DOHH2 (cell line): Measurements from ENCODE around the gene PATJ.

ENCODE experiments used
- H3F3A ChIP-seq: fragments of 200-600 bp; sonication (generic), shearing (Covaris generic); 2 replicates; pipeline ENCODE4 v1.6.0; 2016; ENCODE audit warnings: antibody characterized with exemption, mild to moderate bottlenecking; ENCODE audit not compliant: control insufficient read depth, insufficient read depth
- H3K27ac ChIP-seq: fragments of 200-600 bp; sonication (generic); 2 replicates; pipeline ENCODE4 v1.5.1; 2014; ENCODE audit warnings: low read depth, mild to moderate bottlenecking, low read length, moderate library complexity
- H3K27me3 ChIP-seq: fragments of 200-600 bp; sonication (generic); 2 replicates; pipeline ENCODE4 v1.6.1; 2014; ENCODE audit warnings: mild to moderate bottlenecking, low read length, mixed read lengths; ENCODE audit not compliant: control insufficient read depth
- H3K36me3 ChIP-seq: fragments of 200-600 bp; sonication (generic); 2 replicates; pipeline ENCODE4 v1.6.1; 2014; ENCODE audit warnings: mild to moderate bottlenecking, low read length, moderate library complexity, mixed read lengths; ENCODE audit not compliant: control insufficient read depth
- H3K4me1 ChIP-seq: fragments of 200-600 bp; sonication (generic); 2 replicates; pipeline ENCODE4 v1.6.1; 2014; ENCODE audit warnings: mild to moderate bottlenecking, low read length, mixed read lengths; ENCODE audit not compliant: control insufficient read depth
- H3K4me2 ChIP-seq: fragments of 200-600 bp; sonication (generic); 2 replicates; pipeline ENCODE4 v1.6.0; 2014; ENCODE audit warnings: mild to moderate bottlenecking, low read length, moderate library complexity
- H3K4me3 ChIP-seq: fragments of 200-600 bp; sonication (generic); 2 replicates; pipeline ENCODE4 v1.5.1; 2014; ENCODE audit warnings: mild to moderate bottlenecking, low read length, mixed read lengths
- H3K79me2 ChIP-seq: fragments of 200-600 bp; sonication (generic); 2 replicates; pipeline ENCODE4 v1.6.1; 2014; ENCODE audit warnings: mild to moderate bottlenecking, low read length, mixed read lengths; ENCODE audit not compliant: control insufficient read depth
- H3K9me2 ChIP-seq: fragments of 200-600 bp; sonication (generic); replicated peaks from 2 replicates; pipeline ENCODE4 v1.6.1; 2014; ENCODE audit warnings: mild to moderate bottlenecking, low read length, mixed read lengths; ENCODE audit not compliant: control insufficient read depth
- H3K9me3 ChIP-seq: fragments of 200-600 bp; sonication (generic); 2 replicates; pipeline ENCODE4 v1.6.1; 2014; ENCODE audit warnings: antibody characterized with exemption, low read length, mixed read lengths; ENCODE audit not compliant: control insufficient read depth, insufficient read depth
- H4K20me1 ChIP-seq: fragments of 200-600 bp; sonication (generic); 2 replicates; pipeline ENCODE4 v1.6.0; 2014; ENCODE audit warnings: low read depth, mild to moderate bottlenecking, antibody characterized with exemption, low read length, moderate library complexity; ENCODE audit not compliant: control insufficient read depth, insufficient read depth
- CTCF ChIP-seq: fragments of 200-600 bp; sonication (generic); IDR thresholded peaks from one replicate; pipeline ENCODE4 v1.5.1; 2014; ENCODE audit warnings: antibody characterized with exemption, mild to moderate bottlenecking, low read depth, low read length; ENCODE audit not compliant: poor library complexity, severe bottlenecking
- EZH2phosphoT487 ChIP-seq: fragments of 200-600 bp; sonication (generic); IDR thresholded peaks from 2 replicates; pipeline ENCODE4 v1.6.1; 2017; ENCODE audit warnings: borderline replicate concordance, mild to moderate bottlenecking, antibody characterized with exemption, low read length, moderate library complexity, mixed read lengths

The PATJ gene

DNA sequence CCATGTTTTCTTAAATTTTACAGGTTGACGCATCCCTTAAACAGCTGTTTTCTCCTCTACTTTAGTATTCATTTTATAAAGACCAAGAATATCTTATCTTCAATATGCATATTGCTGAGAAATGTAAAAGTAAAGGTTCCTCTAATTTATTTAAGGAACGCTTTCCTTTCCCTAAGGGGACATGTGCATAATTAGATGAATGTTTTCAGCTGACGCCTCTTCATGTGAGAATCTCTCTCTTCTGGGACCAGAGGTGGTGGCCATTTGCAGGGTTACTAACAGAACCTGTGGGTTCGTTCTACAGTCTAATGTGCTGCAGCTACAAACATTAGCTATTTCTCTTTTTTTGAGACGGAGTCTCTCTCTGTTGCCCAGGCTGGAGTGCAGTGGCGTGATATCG, 304.6 kb downstream of the PATJ start:
- no peaks in the 10 kb centered on the region for H3K9me2 ChIP-seq
- no peaks in the 10 kb centered on the region for H3K36me3 ChIP-seq
- H4K20me1 ChIP-seq: no peaks in the 10 kb centered on the region
- no peak overlapping the region for H3K4me3 ChIP-seq
- no peak overlapping the region for H3K27ac ChIP-seq
- H3K9me3 ChIP-seq: no peaks in the 10 kb centered on the region
- TF ChIP-seq CTCF: no peak
- TF ChIP-seq EZH2phosphoT487: no peak
- no peak overlapping the region for H3K4me2 ChIP-seq
- H3K79me2 ChIP-seq: no peaks in the 10 kb centered on the region
- no peaks in the 10 kb centered on the region for H3K4me1 ChIP-seq
- no peaks in the 10 kb centered on the region for H3K27me3 ChIP-seq
- no peaks in the 10 kb centered on the region for H3F3A ChIP-seq

GRCh38 chr1:62050165-62050564, 307.9 kb downstream of the PATJ start:
- Histone ChIP-seq H3K9me2 (no peaks in the 10 kb centered on the region), H3K79me2 (no peaks in the 10 kb centered on the region), H3K4me3 (no peak overlapping the region), H3K36me3 (no peaks in the 10 kb centered on the region), H3K4me2 (no peak overlapping the region), H3F3A (no peaks in the 10 kb centered on the region), H3K27ac (no peak overlapping the region), H3K4me1 (no peaks in the 10 kb centered on the region), H3K9me3 (no peaks in the 10 kb centered on the region), H3K27me3 (no peaks in the 10 kb centered on the region), H4K20me1 (no peaks in the 10 kb centered on the region)
- TF ChIP-seq EZH2phosphoT487: no peak
- TF ChIP-seq CTCF: no peak

DNA sequence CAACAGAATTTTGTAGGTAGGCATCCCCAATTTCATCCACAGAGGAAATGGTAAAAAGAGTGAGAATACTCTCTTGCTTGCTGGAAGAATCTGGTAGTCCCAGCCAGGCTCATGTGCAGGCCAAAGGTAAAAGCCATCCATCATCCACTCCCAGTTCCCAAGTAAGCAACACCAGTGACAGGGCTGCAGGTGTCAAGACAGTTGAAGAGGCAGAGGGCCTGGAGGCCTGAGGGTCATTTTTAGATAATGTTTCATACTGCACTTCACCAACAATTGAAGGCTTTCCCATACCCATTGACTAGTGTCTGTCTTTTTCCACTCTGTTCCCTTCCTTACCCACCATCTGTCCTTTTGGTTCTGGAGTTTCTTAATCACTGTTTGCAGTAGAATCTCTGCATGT, 310.7 kb downstream of the PATJ start:
- Histone ChIP-seq H3K4me1 (no peaks in the 10 kb centered on the region), H3F3A (no peaks in the 10 kb centered on the region), H3K4me2 (no peak overlapping the region), H3K79me2 (no peaks in the 10 kb centered on the region), H3K27me3 (no peaks in the 10 kb centered on the region), H3K9me3 (no peaks in the 10 kb centered on the region), H3K4me3 (no peak overlapping the region), H3K36me3 (no peaks in the 10 kb centered on the region), H3K9me2 (no peaks in the 10 kb centered on the region), H3K27ac (no peak overlapping the region), H4K20me1 (no peaks in the 10 kb centered on the region)
- TF ChIP-seq EZH2phosphoT487 (no peak), CTCF (no peak)

DNA sequence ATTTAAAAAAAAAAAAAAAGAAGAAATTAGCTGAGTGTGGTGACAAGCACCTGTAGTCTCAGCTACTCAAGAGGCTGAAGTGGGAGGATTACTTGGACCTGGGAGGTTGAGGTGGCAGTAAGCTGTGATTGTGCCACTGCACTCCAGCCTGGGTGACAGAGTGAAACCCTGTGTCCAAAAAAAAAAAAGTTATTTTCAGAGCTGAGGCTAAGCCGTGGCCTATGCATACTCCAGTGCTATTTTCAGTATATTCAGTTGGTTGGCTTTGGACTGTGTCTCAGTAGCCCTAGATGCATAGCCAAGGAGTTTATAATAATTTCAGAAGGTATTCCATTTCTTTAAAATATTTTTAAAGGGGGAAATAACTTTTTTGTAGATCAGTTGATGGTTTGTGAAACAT, 311.9 kb downstream of the PATJ start:
- Histone ChIP-seq H3F3A (no peaks in the 10 kb centered on the region), H3K4me3 (no peak overlapping the region), H3K4me1 (no peaks in the 10 kb centered on the region), H3K79me2 (no peaks in the 10 kb centered on the region), H3K27ac (no peak overlapping the region), H3K4me2 (no peak overlapping the region), H3K9me2 (no peaks in the 10 kb centered on the region), H4K20me1 (no peaks in the 10 kb centered on the region), H3K27me3 (no peaks in the 10 kb centered on the region), H3K9me3 (no peaks in the 10 kb centered on the region), H3K36me3 (no peaks in the 10 kb centered on the region)
- TF ChIP-seq CTCF (no peak), EZH2phosphoT487 (no peak)
